ENCODE results near the gene ZNF618.

- TF ChIP-seq CTCF (IDR thresholded peaks at IDR 0.05) = no peak
- no peak for TF ChIP-seq EP300 (IDR thresholded peaks at IDR 0.05)
- TF ChIP-seq POLR2A (IDR thresholded peaks at IDR 0.05) = no peak
- TF ChIP-seq POLR2AphosphoS5 (IDR thresholded peaks at IDR 0.05) = no peak
Measured at GRCh38 chr9:113941526-113941925, 65.4 kb downstream of the ZNF618 start.
